Measurements from ENCODE around the gene ASIC3.
A peak's percentile ranks its signal among the peaks of the same experiment; 100 is the strongest.

The ASIC3 gene

GRCh38 chr7:151005566-151005965 lies 42.8 kb upstream of the ASIC3 start:
- no peak for TF ChIP-seq CTCF (IDR thresholded peaks at IDR 0.05; ENCODE audit: control insufficient read depth, extremely low read depth, insufficient read depth)
- DNase-seq (ENCODE audit: low read depth): no peak
- H3K4me3 ChIP-seq (ENCODE audit: low read depth, low read length): no peak overlapping the region

GRCh38 chr7:151006590-151007300 lies 41.6 kb upstream of the ASIC3 start:
- H3K4me3 ChIP-seq (ENCODE audit: low read depth, low read length): no peak overlapping the region

GRCh38 chr7:151007469-151007898 lies 40.8 kb upstream of the ASIC3 start:
- no peak for DNase-seq (ENCODE audit: low read depth)
- no peak overlapping the region for H3K4me3 ChIP-seq (ENCODE audit: low read depth, low read length)

More at GRCh38 chr7:151006590-151007300, 41.6 kb upstream of the ASIC3 start:
- no peak for TF ChIP-seq CTCF (IDR thresholded peaks at IDR 0.05; ENCODE audit: control insufficient read depth, extremely low read depth, insufficient read depth)
- DNase-seq (ENCODE audit: low read depth): no peak

GRCh38 chr7:151008143-151008510 lies 40.2 kb upstream of the ASIC3 start:
- no peak for TF ChIP-seq CTCF (IDR thresholded peaks at IDR 0.05; ENCODE audit: control insufficient read depth, extremely low read depth, insufficient read depth)
- DNase-seq (ENCODE audit: low read depth): no peak
- no peak overlapping the region for H3K4me3 ChIP-seq (ENCODE audit: low read depth, low read length)

More at GRCh38 chr7:151007469-151007898, 40.8 kb upstream of the ASIC3 start:
- TF ChIP-seq CTCF (IDR thresholded peaks at IDR 0.05; ENCODE audit: control insufficient read depth, extremely low read depth, insufficient read depth): no peak

- DNase-seq (ENCODE audit: low read depth): no peak
- TF ChIP-seq CTCF (IDR thresholded peaks at IDR 0.05; ENCODE audit: control insufficient read depth, extremely low read depth, insufficient read depth): peak; percentile 25
- H3K4me3 ChIP-seq (ENCODE audit: low read depth, low read length): no peak overlapping the region
These were observed 39.6 kb upstream of the ASIC3 start for GRCh38 chr7:151008511-151009323.

GRCh38 chr7:151009327-151010036 lies 38.8 kb upstream of the ASIC3 start:
- no peak overlapping the region for H3K4me3 ChIP-seq (ENCODE audit: low read depth, low read length)
- no peak for TF ChIP-seq CTCF (IDR thresholded peaks at IDR 0.05; ENCODE audit: control insufficient read depth, extremely low read depth, insufficient read depth)
- DNase-seq (ENCODE audit: low read depth): no peak
